SK-N-SH (cell line): ENCODE results near the gene EHBP1L1. TPM values are rescaled to one million over a fixed set of nuclear protein-coding genes. Genes with fewer than 3 reads are reported as not detected.

Experiments used
- CTCF ChIA-PET: fragments of 300-600, 350-600 bp; formaldehyde crosslinking; extraction: SDS; loops from one replicate; lab custom pipeline; 2021; lab: Yijun Ruan, JAX
- POLR2A ChIA-PET: fragments of 350-600 bp; sonication (Branson Sonifier 250); formaldehyde crosslinking; extraction: SDS; loops from one replicate; lab custom pipeline; 2020; ENCODE audit warnings: antibody characterized with exemption, inconsistent platforms; lab: Yijun Ruan, JAX
- DNase-seq: peaks from one replicate; pipeline ENCODE4 v3.0.0; 2012
- H2AFZ ChIP-seq: fragments of 200-600 bp; sonication (generic); 2 replicates; pipeline ENCODE4 v1.8.1; 2016; ENCODE audit warnings: antibody characterized with exemption, mild to moderate bottlenecking, low read depth
- H3F3A ChIP-seq: fragments of 200-600 bp; sonication (generic); replicated peaks from 2 replicates; pipeline ENCODE3; 2016; ENCODE audit warnings: antibody characterized with exemption, mild to moderate bottlenecking; ENCODE audit not compliant: insufficient read depth
- H3K27ac ChIP-seq, 2 experiments: fragments of 200-500 bp in 1 of 2; fragments of 200-600 bp in 1 of 2; sonication (Bioruptor generic) in 1 of 2; sonication (generic), shearing (Covaris generic) in 1 of 2; 2 replicates each; pipeline versions ENCODE4 v1.5.1 to v1.6.1; 2014 to 2016; ENCODE audit warnings: low read depth in 2 of 2, inconsistent platforms in 1 of 2, low read length in 1 of 2, mild to moderate bottlenecking in 1 of 2, mixed read lengths in 1 of 2
- H3K27me3 ChIP-seq: fragments of 200-600 bp; sonication (generic), shearing (Covaris generic); 2 replicates; pipeline ENCODE4 v1.6.1; 2016; ENCODE audit warnings: mixed run types; ENCODE audit not compliant: insufficient read depth
- H3K36me3 ChIP-seq, 2 experiments: fragments of 200-500 bp in 1 of 2; fragments of 200-600 bp in 1 of 2; sonication (Bioruptor generic) in 1 of 2; sonication (generic) in 1 of 2; replicated peaks in 1 of 2; 2 replicates each; pipeline versions ENCODE3 to v1.5.1; 2014 to 2016; ENCODE audit warnings: low read length in 1 of 2, mild to moderate bottlenecking in 1 of 2; ENCODE audit not compliant: insufficient read depth in 2 of 2, control insufficient read depth in 1 of 2
- H3K4me1 ChIP-seq, 2 experiments: fragments of 200-500 bp in 1 of 2; fragments of 200-600 bp in 1 of 2; sonication (Bioruptor generic) in 1 of 2; sonication (generic), shearing (Covaris generic) in 1 of 2; 2 replicates each; pipeline versions ENCODE4 v1.5.1 to v1.6.1; 2014 to 2016; ENCODE audit warnings: low read depth in 1 of 2, low read length in 1 of 2, mixed run types in 1 of 2; ENCODE audit not compliant: insufficient read depth in 2 of 2, control insufficient read depth in 1 of 2
- H3K4me2 ChIP-seq: fragments of 200-600 bp; sonication (generic), shearing (Covaris generic); 2 replicates; pipeline ENCODE4 v1.6.1; 2017; ENCODE audit warnings: mixed run types
- H3K4me3 ChIP-seq, 2 experiments: fragments of 200-500 bp in 1 of 2; fragments of 200-600 bp in 1 of 2; sonication (Bioruptor generic) in 1 of 2; sonication (generic), shearing (Covaris generic) in 1 of 2; 2 replicates each; pipeline versions ENCODE4 v1.5.1 to v1.8.1; 2014 to 2016; ENCODE audit warnings: low read depth in 2 of 2, inconsistent platforms in 1 of 2, low read length in 1 of 2, mild to moderate bottlenecking in 1 of 2, mixed read lengths in 1 of 2, moderate library complexity in 1 of 2
- H3K79me2 ChIP-seq: fragments of 200-600 bp; sonication (generic); 2 replicates; pipeline ENCODE4 v1.8.1; 2017; ENCODE audit warnings: mild to moderate bottlenecking; ENCODE audit not compliant: insufficient read depth
- H3K9ac ChIP-seq: fragments of 200-600 bp; sonication (generic); 2 replicates; pipeline ENCODE4 v1.6.1; 2017; ENCODE audit warnings: mixed run types
- H3K9me2 ChIP-seq: fragments of 200-600 bp; sonication (generic); 2 replicates; pipeline ENCODE4 v1.6.1; 2017; ENCODE audit warnings: mixed run types
- H3K9me3 ChIP-seq: fragments of 200-600 bp; sonication (generic); 2 replicates; pipeline ENCODE4 v1.6.1; 2017; ENCODE audit warnings: mixed run types, mild to moderate bottlenecking, moderate library complexity
- H4K20me1 ChIP-seq: fragments of 200-600 bp; sonication (generic); 2 replicates; pipeline ENCODE4 v1.6.1; 2017; ENCODE audit warnings: mild to moderate bottlenecking, mixed run types; ENCODE audit not compliant: insufficient read depth
- CHD2 ChIP-seq: fragments of 150-350 bp; IDR thresholded peaks from 2 replicates; pipeline ENCODE4 v1.6.1; 2018; ENCODE audit warnings: low read length; ENCODE audit not compliant: partially characterized antibody
- CTCF ChIP-seq: fragments of 200-600 bp; sonication (generic); IDR thresholded peaks from 2 replicates; pipeline ENCODE4 v1.6.1; 2017; ENCODE audit warnings: antibody characterized with exemption, mild to moderate bottlenecking, moderate library complexity
- EP300 ChIP-seq, 2 experiments: IDR thresholded peaks; 2 replicates each; pipeline versions ENCODE4 v1.4.0 to v1.6.1; 2012; ENCODE audit warnings: borderline replicate concordance in 1 of 2, low read depth in 1 of 2, low read length in 1 of 2
- EZH2phosphoT487 ChIP-seq: fragments of 200-600 bp; sonication (generic); IDR thresholded peaks from 2 replicates; pipeline ENCODE4 v1.6.1; 2017; ENCODE audit warnings: low read depth, mixed run types, mild to moderate bottlenecking, antibody characterized with exemption, moderate library complexity, borderline replicate concordance
- FOSL2 ChIP-seq: IDR thresholded peaks from 2 replicates; pipeline ENCODE4 v1.4.0; 2012; ENCODE audit warnings: low read depth, mild to moderate bottlenecking, moderate library complexity, borderline replicate concordance
- GATA2 ChIP-seq: sonication (generic); formaldehyde crosslinking; IDR thresholded peaks from 2 replicates; pipeline ENCODE4 v1.5.0; 2020; ENCODE audit warnings: mild to moderate bottlenecking, missing genetic modification reagents
- MXI1 ChIP-seq: IDR thresholded peaks from 2 replicates; pipeline ENCODE4 v1.6.1; 2012; ENCODE audit warnings: mild to moderate bottlenecking, low read depth, low read length, improper control_type of control experiment
- NFIC ChIP-seq: IDR thresholded peaks from 2 replicates; pipeline ENCODE4 v1.4.0; 2012; ENCODE audit warnings: borderline replicate concordance
- POLR2AphosphoS5 ChIP-seq: IDR thresholded peaks from 2 replicates; pipeline ENCODE4 v1.6.1; 2012; ENCODE audit warnings: low read depth, low read length
- RAD21 ChIP-seq: IDR thresholded peaks from 2 replicates; pipeline ENCODE4 v1.6.1; 2012; ENCODE audit warnings: mild to moderate bottlenecking, low read length
- RCOR1 ChIP-seq: fragments of 150-350 bp; IDR thresholded peaks from 2 replicates; pipeline ENCODE4 v1.6.1; 2017; ENCODE audit warnings: antibody characterized with exemption, low read length
- REST ChIP-seq: IDR thresholded peaks from 2 replicates; pipeline ENCODE4 v1.6.1; 2012; ENCODE audit warnings: mild to moderate bottlenecking, low read depth, low read length, moderate library complexity
- RXRA ChIP-seq: IDR thresholded peaks from 2 replicates; pipeline ENCODE4 v1.4.0; 2012; ENCODE audit warnings: low read depth, mild to moderate bottlenecking, borderline replicate concordance
- USF1 ChIP-seq: IDR thresholded peaks from 2 replicates; pipeline ENCODE4 v1.4.0; 2012; ENCODE audit warnings: low read depth, borderline replicate concordance
- USF2 ChIP-seq: fragments of 150-350 bp; IDR thresholded peaks from 2 replicates; pipeline ENCODE4 v1.6.1; 2017; ENCODE audit warnings: antibody characterized with exemption, low read length, low read depth, borderline replicate concordance
- ZBTB33 ChIP-seq: IDR thresholded peaks from 2 replicates; pipeline ENCODE4 v1.4.0; 2012; ENCODE audit warnings: low read depth, borderline replicate concordance
- WGBS: methylation state at CpG from one replicate; pipeline ENCODE4 v1.1.6; 2017; ENCODE audit warnings: low lambda C conversion rate; 5-methylcytosine and 5-hydroxymethylcytosine counted together
- polyA plus RNA-seq, 3 experiments: library from polyadenylated mRNA; depleted of rRNA; stranded (reverse); fragments of >200 nt; gene quantifications; 2 replicates each; pipeline ENCODE4 v1.2.3, GENCODE V29; 2012

Gene EHBP1L1
- polyA plus RNA-seq, 1 of the 3 experiments (the other 2 are of a cell fraction): 48.7 TPM

GRCh38 chr11:65558930-65559509 lies 16.8 kb upstream of the EHBP1L1 start:
- Histone ChIP-seq H3K4me1 (peaks cover 53 to 67% of the 10 kb centered on the region in 2 experiments), H3K27me3 (no peaks in the 10 kb centered on the region), H3K9me2 (no peaks in the 10 kb centered on the region), H3K9ac (peak overlapping the region; percentile 87), H4K20me1 (peaks cover 14% of the 10 kb centered on the region), H3K36me3 (no peaks in the 10 kb centered on the region), H3K4me2 (peak overlapping the region; percentile 91), H2AFZ (0 out of 2 replicates have a peak overlapping the region, but pooled peaks have one; percentile 37), H3K4me3 (peak overlapping the region; percentile 65 to 85), H3K79me2 (peaks cover 43% of the 10 kb centered on the region), H3K27ac (peak overlapping the region; percentile 97), H3F3A (peaks cover 51% of the 10 kb centered on the region), H3K9me3 (no peaks in the 10 kb centered on the region)
- TF ChIP-seq POLR2AphosphoS5: no peak
- TF ChIP-seq USF2: no peak
- no peak for TF ChIP-seq EZH2phosphoT487
- TF ChIP-seq MXI1: no peak
- no peak for TF ChIP-seq USF1
- no peak for TF ChIP-seq GATA2 (CRISPR knock-in tag)
- TF ChIP-seq FOSL2: no peak
- no peak for TF ChIP-seq CHD2
- TF ChIP-seq REST: no peak
- peak; percentile 26; the same call in 1 of the 2 replicates for TF ChIP-seq RXRA
- no peak for TF ChIP-seq ZBTB33
- TF ChIP-seq RCOR1: no peak
- TF ChIP-seq RAD21: no peak
- TF ChIP-seq CTCF: peak; percentile 36
- TF ChIP-seq EP300 (IDR thresholded peaks at IDR 0.05; ENCODE audit: borderline replicate concordance in 1 of 2, low read depth in 1 of 2, low read length in 1 of 2): peak in 1 of 2 experiments; percentile 40; a peak in 1 of 4 replicates
- TF ChIP-seq NFIC: peak; percentile 6
- DNase-seq: peak; percentile 70
- ChIA-PET POLR2A (interaction anchor here (1.0 to 3.3 kb wide), 5 partner anchors 11 to 60 kb away, joined by 3 to 12 read pairs (median 3); partner anchors contain the start of genes FAM89B, MALAT1 and ZNRD2), CTCF (interaction anchor here (0.5 to 6.4 kb wide), 4 partner anchors 12 to 139 kb away, joined by 3 to 69 read pairs (median 36); partner anchors contain the start of genes FAM89B and ZNRD2)
- 4% methylated on average over 15 of the region's 19 CpGs for WGBS
